Glutamatergic neuron (in vitro differentiated cells): ENCODE measurements around the gene SUSD6. TPM values are rescaled to one million over a fixed set of nuclear protein-coding genes. Genes with fewer than 3 reads are reported as not detected.

Experiments
- DNase-seq: peaks from one replicate; pipeline ENCODE4 v3.0.0; 2022
- H3K27ac Mint-ChIP-seq: one replicate; pipeline ENCODE4 v1.8.0; 2020; ENCODE audit warnings: mild to moderate bottlenecking, mixed read lengths, inconsistent platforms; ENCODE audit not compliant: unreplicated experiment
- H3K27me3 Mint-ChIP-seq: one replicate; pipeline ENCODE4 v1.8.0; 2020; ENCODE audit warnings: mild to moderate bottlenecking, moderate library complexity, mixed read lengths, inconsistent platforms; ENCODE audit not compliant: unreplicated experiment
- H3K36me3 Mint-ChIP-seq: one replicate; pipeline ENCODE4 v1.8.0; 2020; ENCODE audit warnings: mild to moderate bottlenecking, mixed read lengths, inconsistent platforms; ENCODE audit not compliant: unreplicated experiment
- H3K4me1 Mint-ChIP-seq: one replicate; pipeline ENCODE4 v1.8.0; 2020; ENCODE audit warnings: mild to moderate bottlenecking, low read depth, mixed read lengths, inconsistent platforms; ENCODE audit not compliant: unreplicated experiment
- H3K4me3 Mint-ChIP-seq: one replicate; pipeline ENCODE4 v1.8.0; 2020; ENCODE audit warnings: mild to moderate bottlenecking, mixed read lengths, inconsistent platforms; ENCODE audit not compliant: unreplicated experiment
- H3K9me3 Mint-ChIP-seq: one replicate; pipeline ENCODE4 v1.8.0; 2020; ENCODE audit warnings: mild to moderate bottlenecking, moderate library complexity, mixed read lengths, inconsistent platforms; ENCODE audit not compliant: unreplicated experiment
- CTCF ChIP-seq: fragments of 200-600 bp; sonication (generic); IDR thresholded peaks from one replicate; pipeline ENCODE4 v1.5.0; 2021; ENCODE audit not compliant: partially characterized antibody, unreplicated experiment
- total RNA-seq: library from RNA; stranded (reverse); fragmentation: NEBNext Ultra II Directional; extraction: Animal tissue kit (Norgen Biotek cat#: 25700); gene quantifications from one replicate; pipeline ENCODE4 v1.2.1, GENCODE V29; 2021; ENCODE audit not compliant: unreplicated experiment

SUSD6 gene
- total RNA-seq, 1 donor from 2014 or later, result 106 TPM

- Mint-ChIP-seq H3K4me3 (no peak overlapping the region), H3K9me3 (no peaks in the 10 kb centered on the region), H3K27me3 (peaks cover 4% of the 10 kb centered on the region), H3K36me3 (no peaks in the 10 kb centered on the region), H3K4me1 (no peaks in the 10 kb centered on the region), H3K27ac (no peak overlapping the region)
- DNase-seq, result no peak
- TF ChIP-seq CTCF, result no peak
These were observed 143.9 kb downstream of the SUSD6 start for GRCh38 chr14:69755296-69755695.

GRCh38 chr14:69755784-69756183 lies 144.4 kb downstream of the SUSD6 start:
- peaks cover 4% of the 10 kb centered on the region for H3K27me3 Mint-ChIP-seq
- H3K27ac Mint-ChIP-seq, result no peak overlapping the region
- no peak for DNase-seq
- no peak overlapping the region for H3K4me3 Mint-ChIP-seq
- H3K4me1 Mint-ChIP-seq, result no peaks in the 10 kb centered on the region
- peaks cover under 1% of the 10 kb centered on the region for H3K9me3 Mint-ChIP-seq
- no peak for TF ChIP-seq CTCF
- H3K36me3 Mint-ChIP-seq, result no peaks in the 10 kb centered on the region

- H3K27ac Mint-ChIP-seq, result no peak overlapping the region
- H3K36me3 Mint-ChIP-seq, result no peaks in the 10 kb centered on the region
- no peak overlapping the region for H3K4me3 Mint-ChIP-seq
- peaks cover 6% of the 10 kb centered on the region for H3K27me3 Mint-ChIP-seq
- peaks cover 3% of the 10 kb centered on the region for H3K9me3 Mint-ChIP-seq
- no peaks in the 10 kb centered on the region for H3K4me1 Mint-ChIP-seq
- TF ChIP-seq CTCF, result no peak
- no peak for DNase-seq
These were observed 144.9 kb downstream of the SUSD6 start for GRCh38 chr14:69756298-69756697.

GRCh38 chr14:69760810-69761209 lies 149.4 kb downstream of the SUSD6 start:
- no peak overlapping the region for H3K4me3 Mint-ChIP-seq
- no peak overlapping the region for H3K27ac Mint-ChIP-seq
- no peak for DNase-seq
- H3K4me1 Mint-ChIP-seq, result no peaks in the 10 kb centered on the region
- peaks cover 3% of the 10 kb centered on the region for H3K9me3 Mint-ChIP-seq
- H3K27me3 Mint-ChIP-seq, result peaks cover 6% of the 10 kb centered on the region
- no peak for TF ChIP-seq CTCF
- no peaks in the 10 kb centered on the region for H3K36me3 Mint-ChIP-seq

- no peak for TF ChIP-seq CTCF
- peaks cover 17% of the 10 kb centered on the region for H3K27me3 Mint-ChIP-seq
- no peaks in the 10 kb centered on the region for H3K36me3 Mint-ChIP-seq
- H3K27ac Mint-ChIP-seq, result no peak overlapping the region
- H3K9me3 Mint-ChIP-seq, result peaks cover 17% of the 10 kb centered on the region
- no peak for DNase-seq
- H3K4me3 Mint-ChIP-seq, result no peak overlapping the region
- peaks cover 12% of the 10 kb centered on the region for H3K4me1 Mint-ChIP-seq
These were observed 152.5 kb downstream of the SUSD6 start for GRCh38 chr14:69763761-69764510.
